Urinary bladder (tissue), 4 donors: ENCODE results near the gene DNAJB1. TPM values are rescaled to one million over a fixed set of nuclear protein-coding genes. Genes with fewer than 3 reads are reported as not detected.
"Not testable (repeated sequence)": the region's sequence is repeated elsewhere in the genome, so short reads cannot be mapped to it uniquely, and the experiment has no call there.

Source experiments
- DNase-seq: peaks from one replicate; pipeline ENCODE4 v3.0.0-alpha.2; 2015; ENCODE audit errors: extremely low spot score
- H3K27ac ChIP-seq: one replicate; pipeline ENCODE4 v1.5.1; 2013; ENCODE audit warnings: low read depth, mild to moderate bottlenecking, moderate library complexity
- H3K36me3 ChIP-seq: one replicate; pipeline ENCODE4 v1.6.1; 2013; ENCODE audit warnings: mild to moderate bottlenecking, moderate library complexity; ENCODE audit not compliant: insufficient read depth
- H3K4me1 ChIP-seq: one replicate; pipeline ENCODE4 v1.6.1; 2013; ENCODE audit warnings: mild to moderate bottlenecking, moderate library complexity; ENCODE audit not compliant: insufficient read depth
- H3K4me3 ChIP-seq: one replicate; pipeline ENCODE4 v1.5.1; 2013; ENCODE audit warnings: low read depth, low read length
- WGBS: extraction: QIAGEN DNeasy Blood & Tissue Kit; methylation state at CpG from one replicate; pipeline ENCODE4 v1.1.7; 2013; 5-methylcytosine and 5-hydroxymethylcytosine counted together
- polyA plus RNA-seq: library from polyadenylated mRNA; stranded (reverse); fragments of 200-250 nt; gene quantifications from one replicate; pipeline ENCODE4 v1.2.3, GENCODE V29; 2013
- total RNA-seq: library from RNA; depleted of rRNA; stranded (reverse); fragments of >200 nt; gene quantifications from one replicate; pipeline ENCODE4 v1.2.3, GENCODE V29; 2014
- donor health status: healthy with polysubstance abuse.
- donor health status: healthy.

Gene DNAJB1
- total RNA-seq (39.3 TPM), polyA plus RNA-seq (86.2 TPM)

DNA sequence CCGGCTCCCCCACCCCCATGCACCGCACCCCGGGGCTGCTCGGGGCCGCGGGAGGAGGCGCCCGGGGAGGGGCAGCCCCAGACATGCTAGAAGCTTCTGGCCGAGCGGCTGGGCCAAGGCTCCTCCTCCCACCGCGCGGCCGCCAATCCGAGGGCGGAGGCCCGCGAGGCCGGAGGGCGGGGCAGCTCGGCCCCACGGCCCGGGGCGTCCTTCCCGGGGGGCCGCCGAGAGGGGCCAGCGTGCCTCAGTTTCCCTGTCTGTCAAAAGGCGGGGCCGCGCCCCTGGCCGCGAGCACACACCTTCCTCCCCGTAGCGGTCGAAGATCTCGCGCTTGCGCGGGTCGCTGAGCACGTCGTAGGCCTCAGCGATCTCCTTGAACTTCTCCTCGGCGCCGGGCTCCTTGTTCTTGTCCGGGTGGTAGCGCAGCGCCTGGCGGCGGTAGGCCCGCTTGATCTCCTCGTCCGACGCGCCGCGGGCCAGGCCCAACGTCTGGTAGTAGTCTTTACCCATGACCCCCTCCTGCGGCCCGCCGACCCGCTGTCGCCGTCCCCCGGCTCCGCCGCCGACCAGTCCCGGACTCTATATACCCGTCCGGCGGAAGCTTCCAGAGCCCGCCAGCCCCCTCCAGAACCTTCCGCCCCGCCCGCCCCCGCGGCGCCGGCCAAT is at the start of gene DNAJB1:
Gene DNAJB1, minus strand, starts transcription at position 558 of the 666 bp plus-strand sequence. Its CDS starts 48 bp downstream, at position 510.
- H3K4me3 ChIP-seq = peak within 1 kb of the TSS; percentile 96
- whole genome bisulfite sequencing = under 1% methylated on average over 82 of the region's 82 CpGs
- H3K27ac ChIP-seq = peak within 1 kb of the TSS; percentile 99
- H3K36me3 ChIP-seq = no peaks in the 10 kb centered on the region
- DNase-seq = no peak
- no peaks in the 10 kb centered on the region for H3K4me1 ChIP-seq

DNA sequence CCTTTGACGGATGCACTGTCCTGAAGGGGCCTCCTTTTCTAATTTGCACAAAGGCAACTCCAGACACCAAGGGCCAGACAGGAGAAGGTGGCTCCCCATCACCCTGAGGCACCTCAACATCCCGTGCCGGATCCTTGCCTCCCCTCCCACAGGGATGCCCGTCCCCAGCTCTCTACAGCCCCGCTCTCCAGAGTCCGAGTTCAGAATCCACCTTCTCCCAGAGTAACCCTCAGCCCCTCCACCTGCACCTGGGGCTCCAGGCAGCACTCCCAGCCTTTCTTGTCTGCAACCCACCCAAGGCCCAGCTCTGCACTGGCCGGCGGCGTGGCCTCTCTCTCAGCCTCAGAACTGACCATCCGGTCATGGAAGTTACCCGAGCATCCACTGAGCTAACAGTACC is 48.9 kb upstream of the DNAJB1 start:
- Histone ChIP-seq H3K4me1 (no peaks in the 10 kb centered on the region), H3K27ac (no peak overlapping the region), H3K36me3 (no peaks in the 10 kb centered on the region), H3K4me3 (no peak overlapping the region)
- no peak for DNase-seq
- 78% methylated on average over 11 of the region's 11 CpGs for WGBS

DNA sequence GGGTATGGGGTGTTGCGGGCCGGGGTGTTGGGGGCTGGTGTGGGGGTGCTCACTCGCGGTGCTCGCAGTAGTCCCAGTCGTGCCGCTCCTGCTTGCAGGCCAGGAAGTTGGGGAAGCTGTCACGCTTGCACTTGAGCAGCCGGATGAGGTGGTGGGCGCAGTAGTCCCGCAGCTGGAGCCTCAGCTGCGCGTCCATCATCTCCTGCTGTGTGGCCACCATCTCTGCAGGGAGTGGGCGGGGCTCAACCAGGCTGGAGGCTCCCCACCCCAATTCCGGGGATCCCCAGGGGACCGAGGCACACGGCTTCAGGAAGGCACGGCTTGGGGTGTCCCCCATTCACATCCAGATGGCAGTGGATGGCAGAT is 48.5 kb upstream of the DNAJB1 start:
- H3K4me1 ChIP-seq = peaks cover 1% of the 10 kb centered on the region
- DNase-seq = no peak
- H3K4me3 ChIP-seq = no peak overlapping the region
- H3K27ac ChIP-seq = no peak overlapping the region
- no peaks in the 10 kb centered on the region for H3K36me3 ChIP-seq
- 81% methylated on average over 18 of the region's 18 CpGs for WGBS

DNA sequence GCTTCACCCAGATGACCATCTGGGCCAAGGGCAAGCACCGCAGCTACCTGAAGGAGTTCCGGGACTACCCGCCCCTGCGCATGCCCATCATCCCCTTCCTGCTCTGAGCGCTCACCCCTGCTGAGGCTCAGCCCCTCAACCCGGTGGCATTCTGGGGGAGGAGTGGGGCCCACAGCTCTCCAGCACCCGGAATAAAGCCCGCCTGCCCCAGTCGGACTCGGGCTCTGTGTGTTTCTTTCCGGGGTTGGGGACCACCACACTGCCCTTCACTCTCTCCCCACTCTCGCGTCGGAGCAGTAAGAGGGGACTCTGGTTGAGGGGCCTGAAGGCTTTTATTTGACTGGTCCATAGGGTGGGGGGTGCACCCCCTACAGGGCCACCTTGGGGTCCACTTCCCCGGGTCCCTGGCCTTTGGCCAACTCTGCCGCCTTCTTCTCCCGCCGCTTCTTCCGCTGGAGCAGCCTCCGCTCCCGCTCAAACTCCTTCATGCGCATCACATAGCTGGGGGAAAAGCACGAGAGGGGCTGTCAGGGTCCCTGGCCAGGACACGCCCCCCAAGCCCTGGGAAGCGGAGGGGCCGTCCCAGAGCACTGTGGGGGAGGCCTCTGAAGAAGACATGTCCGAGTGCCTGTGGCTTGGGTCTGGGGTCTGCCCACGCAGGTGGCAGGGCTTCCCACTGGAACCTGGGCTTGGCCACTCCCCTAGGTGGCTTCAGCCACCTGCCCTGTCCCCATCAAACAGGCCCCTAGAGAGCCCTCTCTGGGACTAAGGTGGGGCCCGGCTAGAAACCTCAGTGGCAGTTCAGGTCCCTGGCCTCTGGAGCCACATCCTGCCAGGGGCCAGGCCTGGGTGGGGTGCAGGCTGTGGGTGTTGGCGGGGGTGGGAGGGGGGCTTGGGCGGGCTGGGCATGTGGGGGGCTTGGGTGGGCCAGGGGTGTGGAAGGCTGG is 47.8 kb upstream of the DNAJB1 start:
- Histone ChIP-seq H3K36me3 (no peaks in the 10 kb centered on the region), H3K4me1 (peaks cover 4% of the 10 kb centered on the region), H3K27ac (no peak overlapping the region), H3K4me3 (no peak overlapping the region)
- WGBS = 86% methylated on average over 26 of the region's 31 CpGs
- DNase-seq = no peak

DNA sequence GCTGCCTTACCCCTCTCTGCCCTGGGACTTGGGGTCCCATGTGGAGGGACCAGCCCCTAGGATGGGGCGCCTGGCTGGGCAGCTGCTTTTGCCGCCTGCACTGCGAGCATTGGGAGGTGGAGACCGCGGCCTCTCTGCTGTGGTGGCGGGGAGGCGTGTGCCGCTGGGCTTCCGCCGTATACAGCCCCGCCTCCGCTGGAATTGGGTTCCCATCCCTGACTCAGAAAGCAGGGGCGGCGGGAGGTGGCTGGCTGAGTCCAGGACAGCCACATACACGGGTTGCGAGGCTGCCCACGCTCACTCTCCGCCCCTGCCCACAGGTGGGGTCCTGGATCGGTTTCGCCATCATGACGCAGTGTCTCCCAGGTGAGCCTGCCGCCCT is 47.1 kb upstream of the DNAJB1 start:
- Histone ChIP-seq H3K4me3 (no peak overlapping the region), H3K4me1 (peaks cover 4% of the 10 kb centered on the region), H3K36me3 (no peaks in the 10 kb centered on the region), H3K27ac (no peak overlapping the region)
- 90% methylated on average over 22 of the region's 22 CpGs for WGBS
- no peak for DNase-seq

DNA sequence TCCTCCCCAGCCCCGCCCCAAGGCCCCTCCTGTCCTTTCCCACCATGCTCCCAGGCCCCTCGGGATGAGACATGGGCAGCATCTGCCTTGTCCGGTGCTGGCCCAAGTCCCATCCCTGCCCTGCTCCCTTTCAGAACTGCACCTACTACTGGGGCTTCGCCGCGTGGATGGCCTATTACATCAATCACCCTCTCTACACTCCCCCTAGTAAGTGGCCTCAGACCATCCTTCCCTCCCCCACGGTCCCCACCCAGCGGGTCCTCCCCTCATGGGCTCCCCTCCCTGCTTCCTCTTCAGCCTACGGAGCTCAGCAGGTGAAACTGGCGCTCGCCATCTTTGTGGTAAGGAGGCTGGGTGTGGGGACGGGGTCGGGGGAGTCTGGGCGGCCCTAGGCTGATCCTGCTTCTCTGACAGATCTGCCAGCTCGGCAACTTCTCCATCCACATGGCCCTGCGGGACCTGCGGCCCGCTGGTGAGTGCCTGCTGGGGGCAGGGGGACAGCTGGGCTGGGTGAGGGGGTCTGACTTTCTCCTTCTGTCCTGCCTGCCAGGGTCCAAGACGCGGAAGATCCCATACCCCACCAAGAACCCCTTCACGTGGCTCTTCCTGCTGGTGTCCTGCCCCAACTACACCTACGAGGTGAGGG is 46.6 kb upstream of the DNAJB1 start:
- DNase-seq, H3K27ac ChIP-seq, H3K4me1 ChIP-seq, H3K36me3 ChIP-seq, H3K4me3 ChIP-seq: not testable (repeated sequence)
- 77% methylated on average over 22 of the region's 22 CpGs for WGBS

DNA sequence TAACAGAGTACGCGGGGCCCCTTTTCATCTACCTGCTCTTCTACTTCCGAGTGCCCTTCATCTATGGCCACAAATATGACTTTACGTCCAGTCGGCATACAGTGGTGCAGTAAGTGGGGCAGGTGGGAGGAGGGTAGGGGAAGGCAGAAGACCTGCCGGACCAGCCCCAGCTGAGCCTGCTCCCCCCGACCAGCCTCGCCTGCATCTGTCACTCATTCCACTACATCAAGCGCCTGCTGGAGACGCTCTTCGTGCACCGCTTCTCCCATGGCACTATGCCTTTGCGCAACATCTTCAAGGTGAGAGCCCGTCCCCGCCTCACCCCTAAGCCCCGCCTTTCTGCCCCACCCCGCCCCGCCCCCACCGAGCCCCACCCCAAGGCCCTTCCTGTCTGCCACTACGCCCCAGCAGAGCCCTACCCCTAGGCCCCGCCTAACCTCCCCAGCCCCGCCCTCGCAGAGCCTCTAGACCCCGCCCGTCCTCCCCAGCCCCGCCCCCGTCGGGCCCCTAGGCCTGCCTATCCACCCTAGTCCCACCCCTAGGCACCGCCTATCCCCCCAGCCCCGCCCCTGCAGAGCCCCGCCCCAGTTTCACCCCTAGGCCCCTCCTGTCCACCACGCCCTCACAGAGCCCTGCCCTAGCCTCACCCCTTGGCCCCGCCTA is 45.9 kb upstream of the DNAJB1 start:
- H3K27ac ChIP-seq = no peak overlapping the region
- H3K4me1 ChIP-seq = peaks cover 4% of the 10 kb centered on the region
- no peaks in the 10 kb centered on the region for H3K36me3 ChIP-seq
- WGBS = 71% methylated on average over 33 of the region's 33 CpGs
- H3K4me3 ChIP-seq = no peak overlapping the region
- no peak for DNase-seq

DNA sequence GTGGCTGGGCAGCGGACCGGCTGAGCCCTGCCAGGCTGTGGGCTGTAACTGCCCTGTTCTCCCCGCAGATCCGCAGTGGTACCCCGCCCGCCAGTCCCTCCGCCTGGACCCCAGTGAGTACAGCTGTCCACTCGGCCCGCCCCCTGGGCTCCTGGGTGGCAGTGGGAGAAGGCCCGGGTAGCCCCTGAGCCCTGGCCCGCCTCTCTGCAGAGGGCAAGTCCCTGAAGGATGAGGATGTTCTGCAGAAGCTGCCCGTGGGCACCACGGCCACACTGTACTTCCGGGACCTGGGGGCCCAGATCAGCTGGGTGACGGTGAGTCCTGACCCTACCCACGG is 45.4 kb upstream of the DNAJB1 start:
- Histone ChIP-seq H3K27ac (no peak overlapping the region), H3K36me3 (no peaks in the 10 kb centered on the region), H3K4me3 (no peak overlapping the region), H3K4me1 (peaks cover 4% of the 10 kb centered on the region)
- DNase-seq = no peak
- WGBS = 91% methylated on average over 16 of the region's 16 CpGs

DNA sequence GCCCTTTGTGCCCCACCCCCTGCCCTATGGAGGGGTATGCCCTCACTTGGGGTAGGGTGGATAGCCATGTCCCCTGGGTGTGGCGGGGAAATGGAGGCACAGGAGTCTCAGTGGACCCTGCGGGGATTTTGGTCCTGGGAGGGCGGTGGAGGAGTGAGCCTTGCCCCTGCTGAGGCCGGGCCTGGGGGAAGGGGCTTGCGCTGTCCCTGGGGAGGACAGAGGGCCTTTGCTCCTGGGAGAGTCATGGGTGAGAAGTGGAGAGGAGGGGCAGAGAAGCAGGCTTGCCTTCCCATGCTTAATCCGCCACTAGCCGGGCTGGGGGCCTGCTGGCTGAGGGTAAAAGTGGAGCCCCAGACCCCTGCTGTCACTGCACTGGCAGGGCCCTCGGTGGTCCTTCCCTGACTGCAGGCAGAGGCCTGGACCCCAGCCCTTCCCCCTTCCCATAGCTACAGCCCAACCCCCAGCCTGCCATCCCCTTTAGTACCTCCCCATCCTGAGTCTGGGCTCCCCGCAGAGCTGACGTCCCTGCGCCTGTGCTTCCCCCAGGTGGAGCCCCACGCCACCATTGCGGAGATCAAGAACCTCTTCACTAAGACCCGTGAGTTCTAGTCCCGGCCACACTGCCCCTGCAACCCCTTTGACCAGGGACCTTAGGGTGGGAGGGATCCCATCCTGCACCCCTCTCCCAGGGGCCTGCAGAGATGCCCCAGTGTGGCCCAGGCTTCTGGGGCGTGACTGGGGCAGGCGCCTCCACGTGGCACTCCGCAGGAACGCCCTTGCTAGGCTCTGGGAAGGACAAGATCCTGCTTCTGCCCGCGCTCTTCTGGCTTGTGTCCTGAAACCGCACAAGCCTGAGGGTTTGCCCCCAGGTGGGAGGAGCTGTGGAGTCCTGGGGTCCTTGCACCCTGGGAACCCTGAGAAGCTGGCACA is 44.7 kb upstream of the DNAJB1 start:
- 81% methylated on average over 23 of the region's 23 CpGs for WGBS
- no peak for DNase-seq
- H3K4me3 ChIP-seq = no peak overlapping the region
- peaks cover 4% of the 10 kb centered on the region for H3K4me1 ChIP-seq
- H3K36me3 ChIP-seq = no peaks in the 10 kb centered on the region
- H3K27ac ChIP-seq = no peak overlapping the region

DNA sequence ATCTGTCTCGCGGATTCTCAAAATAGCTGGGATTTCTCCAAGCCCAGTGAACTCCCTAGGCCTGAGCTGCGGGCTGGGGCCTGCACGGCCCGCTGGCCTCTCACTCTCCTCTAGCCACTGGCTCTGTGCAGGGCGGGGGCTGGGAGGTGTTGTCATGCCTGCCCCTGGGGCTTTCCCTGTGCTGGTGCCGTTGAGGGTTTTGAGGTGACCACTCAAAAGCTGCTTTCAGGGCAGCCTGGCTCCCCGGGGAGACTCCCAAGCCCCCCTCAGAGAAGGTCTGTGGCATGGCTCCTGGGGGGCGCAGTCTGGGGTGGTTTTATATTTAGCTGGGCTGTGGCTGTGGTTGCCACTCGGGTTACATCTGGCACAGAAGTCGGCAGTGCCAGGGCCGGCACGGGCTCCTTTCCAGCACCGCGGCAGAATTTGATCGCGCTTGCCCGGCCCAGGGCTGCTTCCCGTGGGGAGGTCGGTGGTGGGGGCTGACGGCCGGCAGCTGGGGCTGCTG is 43.7 kb upstream of the DNAJB1 start:
- WGBS = 70% methylated on average over 22 of the region's 22 CpGs
- peaks cover 4% of the 10 kb centered on the region for H3K4me1 ChIP-seq
- no peak overlapping the region for H3K27ac ChIP-seq
- no peak overlapping the region for H3K4me3 ChIP-seq
- no peak for DNase-seq
- no peaks in the 10 kb centered on the region for H3K36me3 ChIP-seq

DNA sequence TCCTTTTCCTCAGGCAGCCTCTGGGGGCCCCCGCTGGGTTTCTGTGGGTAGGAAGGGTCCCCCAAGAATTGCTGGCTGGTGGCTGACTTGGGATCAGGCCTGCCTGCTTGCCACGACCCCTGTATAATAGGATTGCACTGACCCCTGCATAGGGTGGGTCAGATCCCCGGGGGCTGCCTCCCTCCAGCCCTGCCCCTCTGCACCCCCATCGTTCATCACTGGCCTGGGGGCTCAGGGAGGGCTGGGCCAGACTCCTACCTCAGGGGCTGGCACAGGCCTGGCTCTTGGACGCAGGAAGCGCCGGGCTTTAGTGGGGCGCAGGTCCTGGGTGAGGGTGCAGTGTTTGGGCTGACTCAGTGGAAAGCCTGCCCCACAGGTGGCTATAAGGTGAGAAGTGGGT is 43.1 kb upstream of the DNAJB1 start:
- WGBS = 80% methylated on average over 8 of the region's 8 CpGs
- Histone ChIP-seq H3K36me3 (no peaks in the 10 kb centered on the region), H3K4me1 (peaks cover 4% of the 10 kb centered on the region), H3K27ac (no peak overlapping the region), H3K4me3 (no peak overlapping the region)
- no peak for DNase-seq

DNA sequence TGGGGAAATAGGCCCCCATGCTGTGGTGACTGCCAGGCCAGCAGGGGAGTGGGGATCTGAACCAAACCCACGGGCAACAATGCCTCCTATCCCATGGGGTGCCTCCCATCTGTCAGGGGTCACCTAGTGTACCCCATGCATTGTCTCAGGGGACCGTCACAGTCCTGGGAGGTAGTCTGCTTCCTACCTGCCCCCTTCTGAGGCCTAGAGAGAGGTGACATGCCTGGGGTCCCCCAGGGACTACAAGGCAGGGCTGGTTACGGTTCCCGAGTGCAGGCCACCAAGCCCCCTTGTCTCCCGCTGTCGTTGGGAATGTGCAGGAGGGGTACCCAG is 42.5 kb upstream of the DNAJB1 start:
- no peak for DNase-seq
- WGBS = 86% methylated on average over 6 of the region's 6 CpGs
- H3K4me1 ChIP-seq = peaks cover 4% of the 10 kb centered on the region
- H3K36me3 ChIP-seq = no peaks in the 10 kb centered on the region
- no peak overlapping the region for H3K4me3 ChIP-seq
- H3K27ac ChIP-seq = no peak overlapping the region
